ENCODE measurements around the gene CD164L2. TPM values are rescaled to one million over a fixed set of nuclear protein-coding genes. Genes with fewer than 3 reads are reported as not detected.
A peak's percentile ranks its signal among the peaks of the same experiment; 100 is the strongest.

The CD164L2 gene
- total and polyA plus RNA-seq, 2 experiments from 2014 or later, result 2.0 to 2.8 TPM

DNA sequence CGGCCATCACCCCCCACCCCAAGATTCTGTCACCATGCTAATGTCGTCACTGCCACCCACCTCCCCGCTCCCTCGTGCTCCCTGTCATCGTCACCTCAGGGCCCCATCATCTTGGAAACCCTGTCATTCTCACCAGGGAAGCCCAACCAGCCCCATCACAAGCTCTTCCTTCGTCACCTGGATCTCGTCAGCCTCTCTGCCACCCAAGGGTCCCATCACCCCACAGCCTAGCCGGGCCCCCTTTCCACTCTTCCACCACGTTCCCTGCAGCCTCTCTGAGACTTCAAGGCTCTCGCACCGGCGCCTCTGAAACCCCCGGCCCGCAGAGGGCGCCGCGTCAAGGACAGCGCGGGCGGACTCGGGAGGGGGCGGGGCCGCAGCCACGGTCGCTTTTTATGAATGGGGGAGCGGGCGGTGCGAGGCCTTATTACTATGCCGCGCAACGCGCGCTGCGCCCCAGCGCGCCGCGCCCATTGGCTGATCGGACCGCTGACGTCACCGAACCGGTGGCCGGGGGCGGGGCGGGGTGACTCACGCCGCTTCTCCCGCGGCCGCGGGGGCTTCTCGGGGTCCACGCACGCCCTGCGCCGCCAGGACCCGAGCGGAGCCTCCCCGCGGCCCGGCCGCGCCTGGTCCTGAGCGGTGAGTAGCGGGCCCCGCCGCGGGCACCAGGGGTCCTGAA lies 9.1 kb upstream of the CD164L2 start, which contains the start of gene GPR3 (continued):
- TF ChIP-seq, protein P1, sequence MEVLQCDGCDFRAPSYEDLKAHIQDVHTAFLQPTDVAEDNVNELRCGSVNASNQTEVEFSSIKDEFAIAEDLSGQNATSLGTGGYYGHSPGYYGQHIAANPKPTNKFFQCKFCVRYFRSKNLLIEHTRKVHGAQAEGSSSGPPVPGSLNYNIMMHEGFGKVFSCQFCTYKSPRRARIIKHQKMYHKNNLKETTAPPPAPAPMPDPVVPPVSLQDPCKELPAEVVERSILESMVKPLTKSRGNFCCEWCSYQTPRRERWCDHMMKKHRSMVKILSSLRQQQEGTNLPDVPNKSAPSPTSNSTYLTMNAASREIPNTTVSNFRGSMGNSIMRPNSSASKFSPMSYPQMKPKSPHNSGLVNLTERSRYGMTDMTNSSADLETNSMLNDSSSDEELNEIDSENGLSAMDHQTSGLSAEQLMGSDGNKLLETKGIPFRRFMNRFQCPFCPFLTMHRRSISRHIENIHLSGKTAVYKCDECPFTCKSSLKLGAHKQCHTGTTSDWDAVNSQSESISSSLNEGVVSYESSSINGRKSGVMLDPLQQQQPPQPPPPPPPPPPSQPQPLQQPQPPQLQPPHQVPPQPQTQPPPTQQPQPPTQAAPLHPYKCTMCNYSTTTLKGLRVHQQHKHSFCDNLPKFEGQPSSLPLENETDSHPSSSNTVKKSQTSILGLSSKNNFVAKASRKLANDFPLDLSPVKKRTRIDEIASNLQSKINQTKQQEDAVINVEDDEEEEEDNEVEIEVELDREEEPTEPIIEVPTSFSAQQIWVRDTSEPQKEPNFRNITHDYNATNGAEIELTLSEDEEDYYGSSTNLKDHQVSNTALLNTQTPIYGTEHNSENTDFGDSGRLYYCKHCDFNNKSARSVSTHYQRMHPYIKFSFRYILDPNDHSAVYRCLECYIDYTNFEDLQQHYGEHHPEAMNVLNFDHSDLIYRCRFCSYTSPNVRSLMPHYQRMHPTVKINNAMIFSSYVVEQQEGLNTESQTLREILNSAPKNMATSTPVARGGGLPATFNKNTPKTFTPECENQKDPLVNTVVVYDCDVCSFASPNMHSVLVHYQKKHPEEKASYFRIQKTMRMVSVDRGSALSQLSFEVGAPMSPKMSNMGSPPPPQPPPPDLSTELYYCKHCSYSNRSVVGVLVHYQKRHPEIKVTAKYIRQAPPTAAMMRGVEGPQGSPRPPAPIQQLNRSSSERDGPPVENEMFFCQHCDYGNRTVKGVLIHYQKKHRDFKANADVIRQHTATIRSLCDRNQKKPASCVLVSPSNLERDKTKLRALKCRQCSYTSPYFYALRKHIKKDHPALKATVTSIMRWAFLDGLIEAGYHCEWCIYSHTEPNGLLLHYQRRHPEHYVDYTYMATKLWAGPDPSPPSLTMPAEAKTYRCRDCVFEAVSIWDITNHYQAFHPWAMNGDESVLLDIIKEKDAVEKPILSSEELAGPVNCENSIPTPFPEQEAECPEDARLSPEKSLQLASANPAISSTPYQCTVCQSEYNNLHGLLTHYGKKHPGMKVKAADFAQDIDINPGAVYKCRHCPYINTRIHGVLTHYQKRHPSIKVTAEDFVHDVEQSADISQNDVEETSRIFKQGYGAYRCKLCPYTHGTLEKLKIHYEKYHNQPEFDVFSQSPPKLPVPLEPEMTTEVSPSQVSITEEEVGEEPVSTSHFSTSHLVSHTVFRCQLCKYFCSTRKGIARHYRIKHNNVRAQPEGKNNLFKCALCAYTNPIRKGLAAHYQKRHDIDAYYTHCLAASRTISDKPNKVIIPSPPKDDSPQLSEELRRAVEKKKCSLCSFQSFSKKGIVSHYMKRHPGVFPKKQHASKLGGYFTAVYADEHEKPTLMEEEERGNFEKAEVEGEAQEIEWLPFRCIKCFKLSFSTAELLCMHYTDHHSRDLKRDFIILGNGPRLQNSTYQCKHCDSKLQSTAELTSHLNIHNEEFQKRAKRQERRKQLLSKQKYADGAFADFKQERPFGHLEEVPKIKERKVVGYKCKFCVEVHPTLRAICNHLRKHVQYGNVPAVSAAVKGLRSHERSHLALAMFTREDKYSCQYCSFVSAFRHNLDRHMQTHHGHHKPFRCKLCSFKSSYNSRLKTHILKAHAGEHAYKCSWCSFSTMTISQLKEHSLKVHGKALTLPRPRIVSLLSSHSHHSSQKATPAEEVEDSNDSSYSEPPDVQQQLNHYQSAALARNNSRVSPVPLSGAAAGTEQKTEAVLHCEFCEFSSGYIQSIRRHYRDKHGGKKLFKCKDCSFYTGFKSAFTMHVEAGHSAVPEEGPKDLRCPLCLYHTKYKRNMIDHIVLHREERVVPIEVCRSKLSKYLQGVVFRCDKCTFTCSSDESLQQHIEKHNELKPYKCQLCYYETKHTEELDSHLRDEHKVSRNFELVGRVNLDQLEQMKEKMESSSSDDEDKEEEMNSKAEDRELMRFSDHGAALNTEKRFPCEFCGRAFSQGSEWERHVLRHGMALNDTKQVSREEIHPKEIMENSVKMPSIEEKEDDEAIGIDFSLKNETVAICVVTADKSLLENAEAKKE (CRISPR knock-in tag; IDR thresholded peaks at IDR 0.05), result no peak

DNA sequence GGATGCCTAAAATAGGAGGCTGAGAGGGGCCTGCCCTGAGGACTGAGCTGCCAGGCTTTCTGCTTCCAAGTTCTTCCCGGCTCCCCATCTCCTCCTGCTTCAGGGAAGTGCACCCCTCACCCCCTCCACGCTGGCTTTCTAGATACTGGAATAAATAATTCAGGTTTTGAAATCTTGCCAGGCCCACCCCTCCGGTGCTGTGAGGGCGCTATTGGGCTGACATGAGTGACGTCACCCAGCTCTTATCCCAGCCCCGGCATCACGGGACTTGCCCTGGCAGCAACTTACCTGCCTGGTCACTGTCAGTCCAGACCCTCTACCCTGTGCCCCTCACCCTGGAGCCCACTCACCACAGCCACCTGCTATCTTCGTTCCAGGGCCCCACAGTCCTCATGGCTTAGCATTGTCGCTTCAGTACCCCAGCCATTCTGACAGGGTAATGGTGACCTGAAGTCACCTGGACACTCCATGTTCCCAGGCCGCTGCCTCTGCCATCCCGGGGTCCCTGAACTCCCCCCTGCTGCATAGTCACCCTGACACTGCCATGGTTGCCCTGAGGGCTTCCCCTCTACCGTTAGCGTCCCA lies 8.5 kb upstream of the CD164L2 start:
- Mint-ChIP-seq H3K27ac (peak overlapping the region; percentile 82; the same call in 1 of the 2 replicates), H3K4me3 (peak overlapping the region; percentile 92), H3K9me3 (peaks cover 3% of the 10 kb centered on the region; the same call in 2 of the 3 replicates), H3K27me3 (ENCODE audit: insufficient read depth, low read depth, poor library complexity) (peaks cover 33% of the 10 kb centered on the region), H3K36me3 (ENCODE audit: low read depth) (peaks cover 5% of the 10 kb centered on the region; the same call in 1 of the 3 replicates), H3K4me1 (peaks cover 26% of the 10 kb centered on the region)
- peak overlapping the region; percentile 89 for H3K4me2 ChIP-seq
- H3K79me2 ChIP-seq (replicated peaks; ENCODE audit: insufficient read depth), result no peaks in the 10 kb centered on the region
- no peak overlapping the region for H3K27ac ChIP-seq (ENCODE audit: low read depth)
- peaks cover 5% of the 10 kb centered on the region; the same call in 1 of the 2 replicates for H3F3A ChIP-seq (replicated peaks; ENCODE audit: low read depth)
- no peaks in the 10 kb centered on the region for H4K20me1 ChIP-seq (replicated peaks; ENCODE audit: insufficient read depth)
- H3K36me3 ChIP-seq (ENCODE audit: insufficient read depth), result no peaks in the 10 kb centered on the region
- DNase-seq (ENCODE audit: low spot score) (peak; percentile 90), ATAC-seq (peak; percentile 45)
- H3K4me1 ChIP-seq (ENCODE audit: insufficient read depth), result peaks cover 11% of the 10 kb centered on the region
- no peaks in the 10 kb centered on the region for H3K27me3 ChIP-seq (ENCODE audit: insufficient read depth)
- no peaks in the 10 kb centered on the region for H3K9me2 ChIP-seq (ENCODE audit: insufficient read depth)
- peak overlapping the region; percentile 94 for H3K4me3 ChIP-seq
- peak overlapping the region; percentile 96 for H2AFZ ChIP-seq
- 0 out of 2 replicates have a peak, but pooled peaks have one; percentile 10 for TF ChIP-seq POLR2AphosphoS5 (IDR thresholded peaks at IDR 0.05; ENCODE audit: low read depth)
- no peak for TF ChIP-seq ZNF331 (CRISPR knock-in tag; IDR thresholded peaks at IDR 0.05; ENCODE audit: low read depth)
- TF ChIP-seq, protein P1 (CRISPR knock-in tag; IDR thresholded peaks at IDR 0.05), result no peak
- TF ChIP-seq, protein P2, sequence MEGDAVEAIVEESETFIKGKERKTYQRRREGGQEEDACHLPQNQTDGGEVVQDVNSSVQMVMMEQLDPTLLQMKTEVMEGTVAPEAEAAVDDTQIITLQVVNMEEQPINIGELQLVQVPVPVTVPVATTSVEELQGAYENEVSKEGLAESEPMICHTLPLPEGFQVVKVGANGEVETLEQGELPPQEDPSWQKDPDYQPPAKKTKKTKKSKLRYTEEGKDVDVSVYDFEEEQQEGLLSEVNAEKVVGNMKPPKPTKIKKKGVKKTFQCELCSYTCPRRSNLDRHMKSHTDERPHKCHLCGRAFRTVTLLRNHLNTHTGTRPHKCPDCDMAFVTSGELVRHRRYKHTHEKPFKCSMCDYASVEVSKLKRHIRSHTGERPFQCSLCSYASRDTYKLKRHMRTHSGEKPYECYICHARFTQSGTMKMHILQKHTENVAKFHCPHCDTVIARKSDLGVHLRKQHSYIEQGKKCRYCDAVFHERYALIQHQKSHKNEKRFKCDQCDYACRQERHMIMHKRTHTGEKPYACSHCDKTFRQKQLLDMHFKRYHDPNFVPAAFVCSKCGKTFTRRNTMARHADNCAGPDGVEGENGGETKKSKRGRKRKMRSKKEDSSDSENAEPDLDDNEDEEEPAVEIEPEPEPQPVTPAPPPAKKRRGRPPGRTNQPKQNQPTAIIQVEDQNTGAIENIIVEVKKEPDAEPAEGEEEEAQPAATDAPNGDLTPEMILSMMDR (conservative IDR thresholded peaks at IDR 0.05; ENCODE audit: low read depth in 2 of 2), result peak in 1 of 2 experiments; percentile 44; a peak in 2 of 4 replicates
- no peak for TF ChIP-seq NANOG (IDR thresholded peaks at IDR 0.05; ENCODE audit: borderline replicate concordance)

Measured in GM23338 (cell line).